Mesendoderm (in vitro differentiated cells): ENCODE measurements around the gene SLC6A17. TPM values are rescaled to one million over a fixed set of nuclear protein-coding genes. Genes with fewer than 3 reads are reported as not detected.

Experiments used
- DNase-seq: peaks from one replicate; pipeline ENCODE4 v3.0.0; 2013
- H2AK5ac ChIP-seq: 2 replicates; pipeline ENCODE4 v1.6.1; 2013; ENCODE audit warnings: low read length, inconsistent platforms
- H2BK120ac ChIP-seq: 2 replicates; pipeline ENCODE4 v1.6.1; 2013; ENCODE audit warnings: low read depth, mild to moderate bottlenecking, low read length, moderate library complexity, mixed read lengths
- H2BK15ac ChIP-seq: replicated peaks from 2 replicates; pipeline ENCODE4 v1.6.1; 2013; ENCODE audit warnings: low read depth, mild to moderate bottlenecking, moderate library complexity
- H2BK5ac ChIP-seq: 2 replicates; pipeline ENCODE4 v1.6.1; 2013; ENCODE audit warnings: low read length, inconsistent platforms
- H3K18ac ChIP-seq: 2 replicates; pipeline ENCODE4 v1.6.1; 2013; ENCODE audit warnings: mild to moderate bottlenecking, low read length, mixed read lengths
- H3K23ac ChIP-seq: one replicate; pipeline ENCODE4 v1.6.1; 2013; ENCODE audit warnings: low read length
- H3K27ac ChIP-seq: 2 replicates; pipeline ENCODE4 v1.5.1; 2013; ENCODE audit warnings: low read depth, mild to moderate bottlenecking, inconsistent platforms, low read length, moderate library complexity
- H3K27me3 ChIP-seq: 2 replicates; pipeline ENCODE4 v1.6.1; 2013; ENCODE audit warnings: low read length, control low read depth, mild to moderate bottlenecking, inconsistent platforms; ENCODE audit not compliant: insufficient read depth, poor library complexity
- H3K36me3 ChIP-seq: 2 replicates; pipeline ENCODE4 v1.6.1; 2013; ENCODE audit warnings: low read length, inconsistent platforms; ENCODE audit not compliant: control insufficient read depth, insufficient read depth
- H3K4ac ChIP-seq: one replicate; pipeline ENCODE4 v1.6.1; 2013; ENCODE audit warnings: low read depth, mild to moderate bottlenecking, low read length, moderate library complexity
- H3K4me1 ChIP-seq: 2 replicates; pipeline ENCODE4 v1.6.1; 2013; ENCODE audit warnings: low read depth, low read length, inconsistent platforms; ENCODE audit not compliant: control insufficient read depth
- H3K4me2 ChIP-seq: 2 replicates; pipeline ENCODE4 v1.6.1; 2013; ENCODE audit warnings: low read length
- H3K4me3 ChIP-seq: 2 replicates; pipeline ENCODE4 v1.5.1; 2013; ENCODE audit warnings: mild to moderate bottlenecking, low read length
- H3K56ac ChIP-seq: one replicate; pipeline ENCODE4 v1.6.1; 2013; ENCODE audit warnings: low read length
- H3K79me1 ChIP-seq: 2 replicates; pipeline ENCODE4 v1.6.1; 2013; ENCODE audit warnings: low read length, inconsistent platforms
- H3K79me2 ChIP-seq: 2 replicates; pipeline ENCODE4 v1.6.1; 2013; ENCODE audit warnings: mild to moderate bottlenecking, low read length; ENCODE audit not compliant: control insufficient read depth, insufficient read depth
- H3K9ac ChIP-seq: 2 replicates; pipeline ENCODE4 v1.6.1; 2013; ENCODE audit warnings: low read length, inconsistent platforms
- H4K5ac ChIP-seq: one replicate; pipeline ENCODE4 v1.6.1; 2013; ENCODE audit warnings: low read length
- H4K8ac ChIP-seq: one replicate; pipeline ENCODE4 v1.6.1; 2013; ENCODE audit warnings: low read depth, mild to moderate bottlenecking, control low read depth, low read length, moderate library complexity
- WGBS: extraction: QIAGEN DNeasy Blood & Tissue Kit; methylation state at CpG from one replicate; pipeline ENCODE4 v1.1.7; 2013; ENCODE audit warnings: low lambda C conversion rate, missing lambda C conversion rate; ENCODE audit not compliant: insufficient coverage; ENCODE audit errors: extremely low coverage; 5-methylcytosine and 5-hydroxymethylcytosine counted together
- polyA plus RNA-seq, 2 experiments: library from polyadenylated mRNA; stranded (reverse); fragments of 200-250 nt; gene quantifications; one replicate each; pipeline ENCODE4 v1.2.3, GENCODE V29; 2013

SLC6A17 gene
- polyA plus RNA-seq (2013, experiment 1 of 2): 1.6 TPM
- polyA plus RNA-seq (2013, experiment 2 of 2): 1.6 TPM

DNA sequence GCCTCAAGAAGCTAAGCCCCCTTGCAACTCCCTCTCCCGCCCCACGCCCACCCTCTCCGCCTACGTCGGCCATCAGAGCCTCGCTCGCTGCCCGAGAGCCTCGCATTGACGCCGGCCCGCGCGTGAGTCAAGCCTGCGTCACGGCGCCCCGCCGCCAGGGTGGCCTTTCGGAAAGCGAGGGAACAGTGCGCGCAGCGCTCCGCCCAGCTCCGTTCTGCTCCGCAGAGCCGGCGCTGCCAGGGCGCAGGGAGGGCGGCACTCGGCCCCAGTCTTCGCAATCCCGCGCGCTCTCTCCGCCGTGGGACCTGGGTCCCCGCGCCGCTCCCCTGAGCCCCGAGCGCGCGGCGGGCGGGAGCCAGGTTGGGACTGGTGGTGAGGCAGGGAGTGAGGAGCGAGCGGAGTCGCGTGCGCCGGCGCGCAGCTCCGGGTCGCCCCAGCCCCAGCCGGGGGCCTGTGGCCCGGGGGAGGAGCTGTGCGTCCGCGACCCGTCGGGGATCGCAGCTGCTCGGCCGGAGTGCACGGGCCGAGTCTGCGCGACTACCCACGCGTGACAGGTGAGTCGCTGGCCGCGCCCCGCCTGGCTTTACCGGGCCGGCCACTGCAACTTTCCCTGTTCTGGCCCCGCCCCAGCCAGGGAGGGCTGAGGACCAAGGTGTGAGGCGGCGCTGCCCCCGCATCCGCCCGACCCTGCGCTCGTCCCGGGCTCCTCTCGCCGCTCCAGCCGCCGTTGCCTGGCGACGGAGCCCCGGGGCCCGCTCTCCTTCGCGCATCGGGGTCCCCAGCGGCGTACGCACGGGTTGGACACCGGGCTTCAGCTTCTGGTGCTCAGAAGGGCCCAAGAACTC is at the start of gene SLC6A17:
Gene SLC6A17 (plus strand): TSS at position 165 of the 845 bp plus-strand sequence. CDS start 16,436 bp downstream, outside the sequence.
- H2AK5ac ChIP-seq: no peak within 1 kb of the TSS
- no peaks in the 10 kb centered on the region for H3K79me2 ChIP-seq
- no peak within 1 kb of the TSS for H2BK5ac ChIP-seq
- H4K5ac ChIP-seq: no peak within 1 kb of the TSS
- no peak within 1 kb of the TSS for H2BK120ac ChIP-seq
- DNase-seq: peak; percentile 39
- H3K4me2 ChIP-seq: peak within 1 kb of the TSS; percentile 78
- no peak within 1 kb of the TSS for H3K27ac ChIP-seq
- no peaks in the 10 kb centered on the region for H3K4me1 ChIP-seq
- peak within 1 kb of the TSS; percentile 28 for H3K9ac ChIP-seq
- H3K56ac ChIP-seq: no peak within 1 kb of the TSS
- no peak within 1 kb of the TSS for H3K18ac ChIP-seq
- no peaks in the 10 kb centered on the region for H3K79me1 ChIP-seq
- no peaks in the 10 kb centered on the region for H3K36me3 ChIP-seq
- no peak within 1 kb of the TSS for H4K8ac ChIP-seq
- H2BK15ac ChIP-seq: no peak within 1 kb of the TSS
- H3K23ac ChIP-seq: peak within 1 kb of the TSS; percentile 6
- no peak within 1 kb of the TSS for H3K4ac ChIP-seq
- no CpG with 5 or more reads among the region's 104 CpGs for WGBS
- H3K4me3 ChIP-seq: peak within 1 kb of the TSS; percentile 15
- peaks cover 36% of the 10 kb centered on the region for H3K27me3 ChIP-seq

DNA sequence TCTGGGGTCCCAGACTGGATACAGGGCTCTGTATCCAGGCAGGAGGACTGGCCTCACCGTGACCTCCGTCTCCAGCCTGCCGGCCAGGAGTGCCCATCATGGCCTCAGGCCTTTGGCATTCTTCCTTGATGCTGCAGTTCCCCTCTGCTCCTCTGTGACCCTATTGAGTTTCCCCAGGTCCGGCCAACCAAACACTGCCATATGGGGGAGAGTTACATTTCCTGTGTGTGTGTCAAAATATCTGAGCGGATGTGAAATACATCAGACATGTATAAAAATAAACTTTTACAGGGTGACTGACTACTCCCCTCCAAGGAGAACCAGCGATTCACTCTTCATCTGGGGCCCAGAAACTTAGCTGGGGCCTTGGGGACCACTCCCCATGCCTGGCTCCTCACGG is 48.2 kb upstream of the SLC6A17 start:
- H3K56ac ChIP-seq: no peak overlapping the region
- H2BK120ac ChIP-seq: no peak overlapping the region
- no peak overlapping the region for H4K8ac ChIP-seq
- H2BK5ac ChIP-seq: no peak overlapping the region
- H3K9ac ChIP-seq: no peak overlapping the region
- no peak overlapping the region for H2AK5ac ChIP-seq
- no peaks in the 10 kb centered on the region for H3K36me3 ChIP-seq
- no peaks in the 10 kb centered on the region for H3K27me3 ChIP-seq
- no CpG with 5 or more reads among the region's 7 CpGs for WGBS
- no peak overlapping the region for H3K4me2 ChIP-seq
- no peaks in the 10 kb centered on the region for H3K79me2 ChIP-seq
- H3K79me1 ChIP-seq: no peaks in the 10 kb centered on the region
- no peak overlapping the region for H3K27ac ChIP-seq
- no peak overlapping the region for H4K5ac ChIP-seq
- DNase-seq: no peak
- no peak overlapping the region for H3K4me3 ChIP-seq
- no peak overlapping the region for H3K18ac ChIP-seq
- no peaks in the 10 kb centered on the region for H3K4me1 ChIP-seq
- H3K23ac ChIP-seq: no peak overlapping the region
- no peak overlapping the region for H3K4ac ChIP-seq
- no peak overlapping the region for H2BK15ac ChIP-seq

DNA sequence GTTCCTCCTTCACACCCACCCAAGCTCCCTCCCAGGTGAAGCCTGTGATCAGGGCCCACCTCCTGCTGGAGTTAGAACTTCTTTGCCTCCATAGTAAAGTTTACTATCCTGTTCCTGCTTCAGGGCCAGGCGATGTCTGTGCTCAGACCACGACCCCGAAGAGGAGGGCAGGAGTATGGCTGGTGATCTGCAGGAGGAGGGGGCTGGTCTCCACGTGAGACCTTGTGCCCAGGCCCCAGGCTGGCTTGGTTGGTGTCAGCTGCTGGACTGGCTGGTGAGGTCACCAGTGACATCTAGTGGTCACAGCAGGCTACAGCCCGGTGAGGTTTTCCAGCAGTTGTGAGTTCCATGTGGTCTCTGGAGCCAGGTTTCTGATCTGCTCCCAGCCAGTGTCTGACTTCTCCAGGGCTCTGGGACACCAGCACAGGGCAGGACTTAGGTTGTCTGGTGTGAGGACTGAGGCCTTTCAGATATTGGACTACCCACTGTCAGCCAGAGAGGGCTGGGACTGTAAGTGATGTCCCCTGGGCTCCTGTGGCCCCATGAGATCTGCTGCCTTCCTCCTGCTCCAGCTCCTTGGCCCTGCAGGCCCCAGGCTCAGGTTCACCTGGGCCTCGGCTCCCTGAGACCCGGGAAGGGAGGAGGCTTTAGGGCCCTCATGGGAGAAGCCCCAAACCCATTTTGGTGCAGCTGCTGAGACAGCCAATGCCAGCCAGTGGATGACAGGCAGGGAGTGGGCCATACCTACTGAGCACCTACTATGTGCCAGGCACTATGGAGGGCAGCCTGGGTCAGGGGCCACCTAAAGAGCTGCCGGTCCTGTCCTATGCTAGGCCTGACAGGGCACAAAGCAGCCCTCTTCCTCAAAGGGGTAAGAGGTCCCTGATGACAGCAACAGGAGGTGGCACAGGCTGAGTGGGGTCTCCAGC is 44.0 kb upstream of the SLC6A17 start:
- Histone ChIP-seq H3K9ac (no peak overlapping the region), H2BK5ac (no peak overlapping the region), H2BK15ac (no peak overlapping the region), H3K4ac (no peak overlapping the region), H3K27ac (no peak overlapping the region), H3K4me2 (no peak overlapping the region), H3K36me3 (no peaks in the 10 kb centered on the region), H3K23ac (no peak overlapping the region), H3K27me3 (no peaks in the 10 kb centered on the region), H4K8ac (no peak overlapping the region), H3K79me1 (no peaks in the 10 kb centered on the region), H3K18ac (no peak overlapping the region), H2AK5ac (no peak overlapping the region), H2BK120ac (no peak overlapping the region), H3K56ac (peak overlapping the region; percentile 53), H3K79me2 (no peaks in the 10 kb centered on the region), H4K5ac (no peak overlapping the region), H3K4me3 (no peak overlapping the region), H3K4me1 (no peaks in the 10 kb centered on the region)
- DNase-seq: peak; percentile 87
- no CpG with 5 or more reads among the region's 8 CpGs for WGBS

DNA sequence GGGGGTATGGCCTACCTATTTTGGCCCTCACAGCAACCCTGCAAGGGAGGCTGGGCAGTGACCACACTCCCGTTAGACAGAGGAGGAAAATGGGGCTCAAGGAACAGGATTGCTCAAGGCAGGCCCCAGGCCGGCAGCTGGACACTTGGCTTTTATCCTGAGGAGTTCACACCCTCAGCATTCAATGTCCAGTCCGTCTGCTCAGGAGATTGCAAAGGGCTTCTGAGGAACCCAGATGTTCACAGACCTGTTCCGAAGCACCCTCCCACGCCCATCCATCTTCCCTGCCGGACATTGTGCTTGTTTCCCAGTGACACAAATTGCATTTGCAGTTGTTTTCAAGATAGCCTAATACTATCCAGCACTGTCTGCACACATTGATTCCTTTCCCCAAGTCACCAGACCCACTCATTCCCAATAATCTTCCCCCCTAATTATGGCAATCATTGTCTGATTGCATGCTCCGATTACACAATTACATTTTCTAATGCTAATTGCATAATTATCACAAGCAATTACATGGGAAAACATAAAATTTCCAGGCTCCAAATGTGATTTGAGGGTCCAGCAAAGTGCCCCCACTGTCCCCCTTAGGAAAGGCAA is 42.3 kb upstream of the SLC6A17 start:
- no peak for DNase-seq
- WGBS: 100% methylated on average over 1 of the region's 7 CpGs
- H3K79me1 ChIP-seq: no peaks in the 10 kb centered on the region
- no peak overlapping the region for H3K4ac ChIP-seq
- no peak overlapping the region for H3K27ac ChIP-seq
- H2BK120ac ChIP-seq: no peak overlapping the region
- no peak overlapping the region for H3K18ac ChIP-seq
- no peak overlapping the region for H2BK5ac ChIP-seq
- no peaks in the 10 kb centered on the region for H3K36me3 ChIP-seq
- H3K23ac ChIP-seq: no peak overlapping the region
- no peaks in the 10 kb centered on the region for H3K4me1 ChIP-seq
- no peak overlapping the region for H4K8ac ChIP-seq
- H3K4me3 ChIP-seq: no peak overlapping the region
- no peak overlapping the region for H2AK5ac ChIP-seq
- H3K4me2 ChIP-seq: no peak overlapping the region
- no peaks in the 10 kb centered on the region for H3K27me3 ChIP-seq
- H2BK15ac ChIP-seq: no peak overlapping the region
- no peak overlapping the region for H4K5ac ChIP-seq
- no peak overlapping the region for H3K9ac ChIP-seq
- H3K56ac ChIP-seq: no peak overlapping the region
- no peaks in the 10 kb centered on the region for H3K79me2 ChIP-seq

GRCh38 chr1:110111081-110111480 is 39.2 kb upstream of the SLC6A17 start:
- Histone ChIP-seq H3K23ac (no peak overlapping the region), H3K27ac (no peak overlapping the region), H3K4me1 (no peaks in the 10 kb centered on the region), H3K4ac (no peak overlapping the region), H2BK15ac (no peak overlapping the region), H2BK5ac (no peak overlapping the region), H3K4me3 (no peak overlapping the region), H3K79me2 (no peaks in the 10 kb centered on the region), H3K79me1 (no peaks in the 10 kb centered on the region), H3K36me3 (no peaks in the 10 kb centered on the region), H3K18ac (no peak overlapping the region), H4K8ac (no peak overlapping the region), H3K4me2 (no peak overlapping the region), H3K56ac (no peak overlapping the region), H2BK120ac (no peak overlapping the region), H2AK5ac (no peak overlapping the region), H4K5ac (no peak overlapping the region), H3K27me3 (no peaks in the 10 kb centered on the region), H3K9ac (no peak overlapping the region)
- DNase-seq: peak; percentile 25
- WGBS: no CpG with 5 or more reads among the region's 4 CpGs
